NCI-H2029 treated with DMSO at 0.1 percent for 48 hours (cell line): ENCODE measurements around the gene CHST13.

Experiments
- DNase-seq: peaks from one replicate; lab custom pipeline; 2025; lab: John Stamatoyannopoulos, UW

Gene CHST13

GRCh38 chr3:126523745-126524428 lies at the start of gene CHST13:
CHST13 (plus strand) TSS chr3:126524155; CDS start chr3:126524333, 178 bp downstream.
- no peak for DNase-seq

- DNase-seq: no peak
Observed at GRCh38 chr3:126474498-126475412, 49.2 kb upstream of the CHST13 start.

- peak; percentile 36 for DNase-seq
Observed at GRCh38 chr3:126475413-126476114, 48.4 kb upstream of the CHST13 start, which contains the start of gene ZXDC. ZXDC (minus strand) TSS chr3:126475891; CDS start chr3:126475865, 26 bp downstream.

GRCh38 chr3:126476166-126477060 lies 47.5 kb upstream of the CHST13 start:
- peak; percentile 50 for DNase-seq

- no peak for DNase-seq
Observed at GRCh38 chr3:126477061-126477380, 46.9 kb upstream of the CHST13 start.

- no peak for DNase-seq
Observed at GRCh38 chr3:126478581-126479310, 45.2 kb upstream of the CHST13 start.

GRCh38 chr3:126479642-126480041 lies 44.3 kb upstream of the CHST13 start:
- DNase-seq: no peak

- DNase-seq: no peak
Observed at GRCh38 chr3:126480206-126480605, 43.7 kb upstream of the CHST13 start.

GRCh38 chr3:126480861-126481260 lies 43.1 kb upstream of the CHST13 start:
- no peak for DNase-seq

GRCh38 chr3:126481808-126482502 lies 42.0 kb upstream of the CHST13 start:
- no peak for DNase-seq

GRCh38 chr3:126482503-126483255 lies 41.3 kb upstream of the CHST13 start:
- no peak for DNase-seq

GRCh38 chr3:126483321-126483761 lies 40.6 kb upstream of the CHST13 start:
- no peak for DNase-seq

- DNase-seq: no peak
Observed at GRCh38 chr3:126484148-126484547, 39.8 kb upstream of the CHST13 start.

- DNase-seq: no peak
Observed at GRCh38 chr3:126484662-126485061, 39.3 kb upstream of the CHST13 start.

GRCh38 chr3:126485176-126485897 lies 38.6 kb upstream of the CHST13 start:
- no peak for DNase-seq

GRCh38 chr3:126485956-126486355 lies 38.0 kb upstream of the CHST13 start:
- DNase-seq: no peak

- no peak for DNase-seq
Observed at GRCh38 chr3:126486360-126486847, 37.6 kb upstream of the CHST13 start.

- no peak for DNase-seq
Observed at GRCh38 chr3:126487151-126487771, 36.7 kb upstream of the CHST13 start.
